Neutrophil (primary cell): Measurements from ENCODE around the gene CCL8.

ENCODE experiments used
- H3K27ac ChIP-seq: fragments of 200-600 bp; sonication (generic); 2 replicates; pipeline ENCODE4 v1.5.1; 2016; ENCODE audit warnings: mild to moderate bottlenecking, moderate library complexity
- H3K27me3 ChIP-seq: fragments of 200-600 bp; sonication (generic); 2 replicates; pipeline ENCODE4 v1.6.0; 2016; ENCODE audit warnings: mild to moderate bottlenecking
- H3K36me3 ChIP-seq: fragments of 200-600 bp; sonication (generic); 2 replicates; pipeline ENCODE4 v1.5.1; 2017
- H3K4me1 ChIP-seq, 2 experiments: fragments of 200-600 bp in 1 of 2; sonication (generic) in 1 of 2; 1 replicate in 1 of 2; 2 replicates in 1 of 2; pipeline versions ENCODE4 v1.5.1 to v1.6.1; 2013 to 2016; ENCODE audit warnings: low read depth in 1 of 2, low read length in 1 of 2, mild to moderate bottlenecking in 1 of 2, moderate library complexity in 1 of 2; ENCODE audit not compliant: control insufficient read depth in 1 of 2, insufficient read depth in 1 of 2
- H3K4me3 ChIP-seq, 2 experiments: fragments of 200-600 bp in 1 of 2; sonication (generic) in 1 of 2; 1 replicate in 1 of 2; 2 replicates in 1 of 2; pipeline ENCODE4 v1.5.1; 2013 to 2016; ENCODE audit warnings: low read depth in 1 of 2, low read length in 1 of 2, mild to moderate bottlenecking in 1 of 2, moderate library complexity in 1 of 2
- H3K9me3 ChIP-seq: fragments of 200-600 bp; sonication (generic); 2 replicates; pipeline ENCODE4 v1.5.1; 2016
- CTCF ChIP-seq: fragments of 200-600 bp; sonication (generic); IDR thresholded peaks from 2 replicates; pipeline ENCODE4 v1.5.1; 2016; ENCODE audit warnings: antibody characterized with exemption

CCL8 gene

GRCh38 chr17:34305061-34305460 lies 14.2 kb upstream of the CCL8 start:
- Histone ChIP-seq H3K9me3 (no peaks in the 10 kb centered on the region), H3K4me1 (peaks cover 8 to 11% of the 10 kb centered on the region in 2 experiments), H3K27me3 (no peaks in the 10 kb centered on the region), H3K27ac (no peak overlapping the region), H3K4me3 (no peak overlapping the region), H3K36me3 (no peaks in the 10 kb centered on the region)
- TF ChIP-seq CTCF = no peak

- Histone ChIP-seq H3K9me3 (no peaks in the 10 kb centered on the region), H3K27me3 (no peaks in the 10 kb centered on the region), H3K36me3 (no peaks in the 10 kb centered on the region), H3K4me1 (peaks cover 8 to 11% of the 10 kb centered on the region in 2 experiments), H3K27ac (no peak overlapping the region), H3K4me3 (no peak overlapping the region)
- no peak for TF ChIP-seq CTCF
These were observed 13.6 kb upstream of the CCL8 start for GRCh38 chr17:34305606-34306005.

GRCh38 chr17:34306466-34306865 lies 12.8 kb upstream of the CCL8 start:
- no peak for TF ChIP-seq CTCF
- no peaks in the 10 kb centered on the region for H3K9me3 ChIP-seq
- H3K4me1 ChIP-seq = peaks cover 8 to 11% of the 10 kb centered on the region in 2 experiments
- H3K27ac ChIP-seq = no peak overlapping the region
- no peaks in the 10 kb centered on the region for H3K36me3 ChIP-seq
- H3K27me3 ChIP-seq = no peaks in the 10 kb centered on the region
- H3K4me3 ChIP-seq = no peak overlapping the region

GRCh38 chr17:34307110-34307509 lies 12.1 kb upstream of the CCL8 start:
- Histone ChIP-seq H3K36me3 (no peaks in the 10 kb centered on the region), H3K27me3 (no peaks in the 10 kb centered on the region), H3K4me1 (peaks cover 8 to 11% of the 10 kb centered on the region in 2 experiments), H3K27ac (no peak overlapping the region), H3K4me3 (no peak overlapping the region), H3K9me3 (no peaks in the 10 kb centered on the region)
- TF ChIP-seq CTCF = no peak

GRCh38 chr17:34308371-34308770 lies 10.9 kb upstream of the CCL8 start:
- H3K4me3 ChIP-seq = no peak overlapping the region
- H3K36me3 ChIP-seq = no peaks in the 10 kb centered on the region
- H3K27me3 ChIP-seq = no peaks in the 10 kb centered on the region
- no peak for TF ChIP-seq CTCF
- H3K4me1 ChIP-seq = peaks cover 8 to 11% of the 10 kb centered on the region in 2 experiments
- H3K9me3 ChIP-seq = no peaks in the 10 kb centered on the region
- H3K27ac ChIP-seq = no peak overlapping the region

GRCh38 chr17:34311291-34311690 lies 7.9 kb upstream of the CCL8 start:
- H3K4me3 ChIP-seq = no peak overlapping the region
- no peaks in the 10 kb centered on the region for H3K9me3 ChIP-seq
- no peak overlapping the region for H3K27ac ChIP-seq
- no peaks in the 10 kb centered on the region for H3K27me3 ChIP-seq
- no peak for TF ChIP-seq CTCF
- no peaks in the 10 kb centered on the region for H3K36me3 ChIP-seq
- H3K4me1 ChIP-seq = peaks cover 18 to 27% of the 10 kb centered on the region in 2 experiments
